ENCODE measurements around the gene CACNA2D1.
"Not testable (repeated sequence)": the region's sequence is repeated elsewhere in the genome, so short reads cannot be mapped to it uniquely, and the experiment has no call there.

The CACNA2D1 gene

GRCh38 chr7:82434275-82435022 lies 9.1 kb downstream of the CACNA2D1 start:
- no peak for DNase-seq (ENCODE audit: low read depth, low spot score)

- no peak for DNase-seq (ENCODE audit: low read depth, low spot score)
Measured at GRCh38 chr7:82433507-82433906, 10.1 kb downstream of the CACNA2D1 start.

GRCh38 chr7:82432743-82433142 lies 10.8 kb downstream of the CACNA2D1 start:
- not testable (repeated sequence) for DNase-seq (ENCODE audit: low read depth, low spot score)

GRCh38 chr7:82430500-82431465 lies 12.8 kb downstream of the CACNA2D1 start:
- DNase-seq (ENCODE audit: low read depth, low spot score), result no peak

GRCh38 chr7:82429408-82429807 lies 14.2 kb downstream of the CACNA2D1 start:
- DNase-seq (ENCODE audit: low read depth, low spot score), result no peak

GRCh38 chr7:82428186-82428961 lies 15.2 kb downstream of the CACNA2D1 start:
- DNase-seq (ENCODE audit: low read depth, low spot score), result no peak

GRCh38 chr7:82423446-82423845 lies 20.1 kb downstream of the CACNA2D1 start:
- no peak for DNase-seq (ENCODE audit: low read depth, low spot score)

GRCh38 chr7:82419200-82419599 lies 24.4 kb downstream of the CACNA2D1 start:
- DNase-seq (ENCODE audit: low read depth, low spot score), result no peak

- no peak for DNase-seq (ENCODE audit: low read depth, low spot score)
Measured at GRCh38 chr7:82417898-82418297, 25.7 kb downstream of the CACNA2D1 start.

- DNase-seq (ENCODE audit: low read depth, low spot score), result no peak
Measured at GRCh38 chr7:82416402-82416801, 27.2 kb downstream of the CACNA2D1 start.

GRCh38 chr7:82414389-82414788 lies 29.2 kb downstream of the CACNA2D1 start:
- DNase-seq (ENCODE audit: low read depth, low spot score), result no peak

- no peak for DNase-seq (ENCODE audit: low read depth, low spot score)
Measured at GRCh38 chr7:82413237-82413636, 30.3 kb downstream of the CACNA2D1 start.

GRCh38 chr7:82411732-82412131 lies 31.8 kb downstream of the CACNA2D1 start:
- no peak for DNase-seq (ENCODE audit: low read depth, low spot score)

- no peak for DNase-seq (ENCODE audit: low read depth, low spot score)
Measured at GRCh38 chr7:82410461-82410860, 33.1 kb downstream of the CACNA2D1 start.

GRCh38 chr7:82406937-82407336 lies 36.6 kb downstream of the CACNA2D1 start:
- no peak for DNase-seq (ENCODE audit: low read depth, low spot score)

- DNase-seq (ENCODE audit: low read depth, low spot score), result no peak
Measured at GRCh38 chr7:82405301-82405700, 38.3 kb downstream of the CACNA2D1 start.

- no peak for DNase-seq (ENCODE audit: low read depth, low spot score)
Measured at GRCh38 chr7:82404652-82405051, 38.9 kb downstream of the CACNA2D1 start.

GRCh38 chr7:82404094-82404493 lies 39.5 kb downstream of the CACNA2D1 start:
- no peak for DNase-seq (ENCODE audit: low read depth, low spot score)

- no peak for DNase-seq (ENCODE audit: low read depth, low spot score)
Measured at GRCh38 chr7:82397879-82398524, 45.6 kb downstream of the CACNA2D1 start.

- DNase-seq (ENCODE audit: low read depth, low spot score), result no peak
Measured at GRCh38 chr7:82396343-82396742, 47.2 kb downstream of the CACNA2D1 start.

- no peak for DNase-seq (ENCODE audit: low read depth, low spot score)
Measured at GRCh38 chr7:82395147-82395546, 48.4 kb downstream of the CACNA2D1 start.

Measured in brain pericyte (primary cell).